NCI-H1092 (cell line): Measurements from ENCODE around the gene PRAMEF13.
"Not testable (repeated sequence)": the region's sequence is repeated elsewhere in the genome, so short reads cannot be mapped to it uniquely, and the experiment has no call there.

ENCODE experiments used
- DNase-seq: peaks from one replicate; lab custom pipeline; 2025; lab: John Stamatoyannopoulos, UW

PRAMEF13 gene

DNA sequence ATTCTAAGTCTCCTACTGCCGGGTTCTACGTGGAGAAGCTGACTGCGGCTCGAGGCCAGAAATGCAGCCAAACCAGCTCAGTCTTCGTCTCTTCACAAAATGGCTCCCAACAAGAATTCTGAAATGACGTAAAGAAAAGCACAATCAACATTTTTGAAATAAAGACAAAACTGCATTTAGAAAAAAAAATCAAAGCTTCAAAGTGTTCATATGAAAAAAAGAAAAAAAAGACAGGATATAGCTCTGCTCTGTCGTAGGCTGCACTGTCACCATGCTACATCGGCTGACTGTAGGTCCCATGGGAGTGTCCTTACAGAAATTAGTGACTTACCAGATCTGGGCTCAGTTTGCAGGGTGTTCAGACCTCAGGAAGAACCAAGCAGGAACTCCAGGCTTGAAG, 35.7 kb downstream of the PRAMEF13 start, which contains the start of gene HNRNPCL4:
Gene HNRNPCL4, minus strand, starts transcription at position 101 of the 400 bp plus-strand sequence. CDS start 164 bp downstream, outside the sequence.
- not testable (repeated sequence) for DNase-seq

- not testable (repeated sequence) for DNase-seq
Observed at GRCh38 chr1:13155909-13156308, 45.3 kb downstream of the PRAMEF13 start, which contains the start of gene PRAMEF26. TSS of gene PRAMEF26 (minus strand) at chr1:13156009. CDS start at chr1:13153095, 2,914 bp downstream.
